HG02763 (cell line): ENCODE results near the gene LRRC34.

Source experiments
- ATAC-seq: cut with Tn5 transposase; IDR thresholded peaks from one replicate; pipeline ENCODE4 v1.9.1; 2021; ENCODE audit warnings: mild to moderate bottlenecking, moderate library complexity; ENCODE audit not compliant: unreplicated experiment

The LRRC34 gene

GRCh38 chr3:169815590-169816150 lies 3.0 kb upstream of the LRRC34 start:
- no peak for ATAC-seq

GRCh38 chr3:169813757-169814517 lies 1.2 kb upstream of the LRRC34 start:
- ATAC-seq = peak; percentile 84

GRCh38 chr3:169813278-169813677 lies 574 bp upstream of the LRRC34 start:
- no peak for ATAC-seq

GRCh38 chr3:169811631-169812331 lies 923 bp downstream of the LRRC34 start:
- peak; percentile 2 for ATAC-seq

GRCh38 chr3:169809230-169809795 lies 3.4 kb downstream of the LRRC34 start:
- ATAC-seq = no peak

- ATAC-seq = no peak
Measured at GRCh38 chr3:169804681-169805080, 8.0 kb downstream of the LRRC34 start.

- ATAC-seq = no peak
Measured at GRCh38 chr3:169792359-169792758, 20.3 kb downstream of the LRRC34 start.

GRCh38 chr3:169790687-169791429 lies 21.8 kb downstream of the LRRC34 start:
- ATAC-seq = no peak

- ATAC-seq = no peak
Measured at GRCh38 chr3:169790219-169790618, 22.5 kb downstream of the LRRC34 start.

- ATAC-seq = no peak
Measured at GRCh38 chr3:169787791-169788190, 24.9 kb downstream of the LRRC34 start.

- no peak for ATAC-seq
Measured at GRCh38 chr3:169787120-169787519, 25.6 kb downstream of the LRRC34 start.

- ATAC-seq = no peak
Measured at GRCh38 chr3:169781209-169781855, 31.4 kb downstream of the LRRC34 start.

- ATAC-seq = no peak
Measured at GRCh38 chr3:169780742-169781141, 32.0 kb downstream of the LRRC34 start.

- ATAC-seq = no peak
Measured at GRCh38 chr3:169777822-169778221, 34.9 kb downstream of the LRRC34 start.

- ATAC-seq = no peak
Measured at GRCh38 chr3:169774186-169774585, 38.5 kb downstream of the LRRC34 start.

GRCh38 chr3:169772897-169773816 lies 39.5 kb downstream of the LRRC34 start, which contains the start of gene MYNN:
MYNN (plus strand) TSS chr3:169773396; CDS start chr3:169774296, 900 bp downstream.
- peak; percentile 80 for ATAC-seq

- peak; percentile 20 for ATAC-seq
Measured at GRCh38 chr3:169772305-169772896, 40.3 kb downstream of the LRRC34 start.

- no peak for ATAC-seq
Measured at GRCh38 chr3:169771497-169772304, 41.0 kb downstream of the LRRC34 start.
